Measurements from ENCODE around the gene TOP3B. TPM values are rescaled to one million over a fixed set of nuclear protein-coding genes. Genes with fewer than 3 reads are reported as not detected.

TOP3B gene
- total RNA-seq, 4 donors from 2014 or later, result 8.2 to 15.7 (median 14.2) TPM

DNA sequence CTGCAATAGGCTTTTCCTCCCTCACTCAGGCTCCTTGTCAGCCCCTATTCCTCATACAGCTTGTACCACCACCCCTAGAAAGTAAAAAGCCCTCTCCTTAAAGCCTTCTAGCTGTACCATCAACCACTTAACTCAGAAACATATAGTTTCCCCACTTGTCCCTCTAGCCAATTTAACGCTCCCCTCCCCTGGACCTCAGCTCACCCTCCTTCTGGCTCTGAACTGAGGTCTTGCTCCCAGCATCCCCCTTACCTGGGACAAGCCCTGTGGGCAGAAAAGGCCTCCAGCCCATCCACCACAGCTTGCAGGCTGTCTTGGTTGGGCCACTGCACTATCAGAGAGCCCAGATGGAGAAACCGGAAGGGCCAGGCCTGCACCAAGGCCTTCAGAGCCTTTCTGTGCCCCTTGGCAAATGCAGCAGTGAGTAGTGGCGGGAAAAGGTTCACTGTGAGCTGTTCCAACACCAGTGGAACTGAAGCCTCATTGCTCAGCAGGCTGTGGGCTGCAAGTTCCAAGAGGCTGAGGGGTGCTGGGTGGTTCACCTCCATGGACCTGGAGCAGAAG lies 12.4 kb upstream of the TOP3B start:
- H3K27ac ChIP-seq, result no peak overlapping the region
- DNase-seq, result no peak
- no peak overlapping the region for H3K4me3 ChIP-seq
- no peaks in the 10 kb centered on the region for H3K9me3 ChIP-seq
- H3K4me1 ChIP-seq, result no peaks in the 10 kb centered on the region
- in situ Hi-C loops (cut with MboI; ENCODE audit: low sequenced_read_pairs in 4 of 4) (no loop called here), intact Hi-C loops (cut with DNase I; ENCODE audit: low total_unique reads) (no loop called here)
- TF ChIP-seq POLR2A (IDR thresholded peaks at IDR 0.05) (no peak), CTCF (IDR thresholded peaks at IDR 0.05 in 4 of 5, conservative IDR thresholded peaks at IDR 0.05 in 1 of 5) (no peak)
- H3K27me3 ChIP-seq, result no peaks in the 10 kb centered on the region
- no peak for ATAC-seq
- H3K36me3 ChIP-seq, result no peaks in the 10 kb centered on the region

DNA sequence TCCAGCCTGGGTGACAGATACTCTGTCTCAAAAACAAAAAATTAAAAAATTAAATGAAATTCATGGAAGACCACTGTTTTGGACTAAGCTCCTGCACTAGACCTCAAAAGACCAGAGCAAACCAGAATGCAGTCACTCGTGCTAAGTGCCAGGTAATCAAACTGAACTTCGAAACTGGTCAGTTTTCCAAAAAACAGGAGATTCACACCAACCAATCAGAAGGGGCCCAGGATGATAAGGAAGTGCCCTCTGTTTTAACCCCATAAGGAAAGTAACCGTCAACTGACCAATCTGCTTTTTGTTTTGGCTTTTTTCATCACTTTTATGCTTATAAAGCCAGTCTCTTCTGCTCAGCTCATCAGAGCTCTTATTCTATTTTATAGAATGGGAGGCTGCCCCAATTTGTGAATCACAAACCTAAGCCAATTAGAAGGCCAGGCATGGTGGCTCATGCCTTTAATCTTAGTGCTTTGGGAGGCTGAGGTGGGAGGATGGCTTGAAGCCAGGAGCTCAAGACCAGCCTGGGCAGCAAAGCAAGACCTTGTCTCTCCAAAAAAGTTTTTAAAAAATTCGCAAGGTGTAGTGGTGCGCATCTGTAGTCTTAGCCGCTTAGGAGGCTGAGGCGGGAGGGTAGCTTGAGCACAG lies 10.1 kb upstream of the TOP3B start:
- Histone ChIP-seq H3K27ac (no peak overlapping the region), H3K4me1 (no peaks in the 10 kb centered on the region), H3K4me3 (no peak overlapping the region), H3K9me3 (no peaks in the 10 kb centered on the region), H3K27me3 (no peaks in the 10 kb centered on the region), H3K36me3 (no peaks in the 10 kb centered on the region)
- intact Hi-C loops (cut with DNase I; ENCODE audit: low total_unique reads) (no loop called here), in situ Hi-C loops (cut with MboI; ENCODE audit: low sequenced_read_pairs in 4 of 4) (no loop called here)
- DNase-seq (no peak), ATAC-seq (no peak)
- TF ChIP-seq CTCF (IDR thresholded peaks at IDR 0.05 in 4 of 5, conservative IDR thresholded peaks at IDR 0.05 in 1 of 5) (no peak), POLR2A (IDR thresholded peaks at IDR 0.05) (no peak)

- ATAC-seq, result no peak
- Histone ChIP-seq H3K4me3 (no peak overlapping the region), H3K9me3 (no peaks in the 10 kb centered on the region), H3K27me3 (no peaks in the 10 kb centered on the region), H3K27ac (no peak overlapping the region), H3K4me1 (no peaks in the 10 kb centered on the region), H3K36me3 (no peaks in the 10 kb centered on the region)
- in situ Hi-C loops (cut with MboI; ENCODE audit: low sequenced_read_pairs in 4 of 4) (no loop called here), intact Hi-C loops (cut with DNase I; ENCODE audit: low total_unique reads) (no loop called here)
- DNase-seq, result no peak
- TF ChIP-seq CTCF (IDR thresholded peaks at IDR 0.05 in 4 of 5, conservative IDR thresholded peaks at IDR 0.05 in 1 of 5) (no peak), POLR2A (IDR thresholded peaks at IDR 0.05) (no peak)
Measured at GRCh38 chr22:21991774-21992173, 9.2 kb upstream of the TOP3B start.

DNA sequence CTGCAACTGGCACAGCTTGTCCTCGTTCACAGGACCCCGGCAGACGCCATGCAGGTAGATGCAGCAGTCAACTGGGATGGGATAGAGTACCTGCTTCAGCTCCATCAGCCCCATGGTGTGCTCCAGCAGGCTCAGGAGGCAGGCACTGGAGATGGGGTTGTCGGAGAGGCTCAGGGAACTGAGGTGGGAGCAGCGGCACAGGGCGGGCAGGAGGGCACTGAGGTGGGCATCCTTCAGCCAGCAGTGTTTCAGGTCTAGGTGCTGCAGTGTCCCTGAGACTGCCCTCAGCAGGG lies 8.7 kb upstream of the TOP3B start:
- Histone ChIP-seq H3K4me1 (no peaks in the 10 kb centered on the region), H3K9me3 (no peaks in the 10 kb centered on the region), H3K27ac (no peak overlapping the region), H3K36me3 (no peaks in the 10 kb centered on the region), H3K4me3 (no peak overlapping the region), H3K27me3 (no peaks in the 10 kb centered on the region)
- no peak for DNase-seq
- in situ Hi-C loops (cut with MboI; ENCODE audit: low sequenced_read_pairs in 4 of 4) (no loop called here), intact Hi-C loops (cut with DNase I; ENCODE audit: low total_unique reads) (no loop called here)
- TF ChIP-seq POLR2A (IDR thresholded peaks at IDR 0.05) (no peak), CTCF (IDR thresholded peaks at IDR 0.05 in 4 of 5, conservative IDR thresholded peaks at IDR 0.05 in 1 of 5) (no peak)
- ATAC-seq, result no peak

Data from gastrocnemius medialis (tissue), 4 donors.